ENCODE data around the gene C9.

DNA sequence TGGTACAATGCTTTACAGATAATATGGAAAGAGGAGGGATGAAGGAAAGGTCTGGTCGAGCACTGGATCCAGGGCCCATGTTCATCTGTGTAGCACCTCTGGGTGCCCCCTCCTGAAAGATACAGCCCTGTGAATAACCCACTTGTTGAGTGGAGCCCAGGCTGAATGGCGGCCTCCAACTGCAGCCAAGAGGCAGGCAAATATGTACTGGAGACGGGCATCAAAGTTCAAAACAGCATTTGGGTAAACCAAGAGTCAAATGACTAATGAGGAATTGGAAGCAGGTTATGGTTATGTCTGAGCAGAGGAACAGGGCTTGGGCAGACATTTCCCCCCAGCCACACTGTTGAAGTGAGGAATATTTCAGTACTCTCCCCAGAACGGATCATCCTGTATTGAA is 1.1 kb downstream of the C9 start:
- no peak for TF ChIP-seq POLR2A (IDR thresholded peaks at IDR 0.05)
- TF ChIP-seq CTCF (IDR thresholded peaks at IDR 0.05): no peak
- TF ChIP-seq EP300 (IDR thresholded peaks at IDR 0.05; ENCODE audit: low read depth): no peak

Data from transverse colon (tissue), 3 donors.